ENCODE measurements around the gene PFN3. TPM values are rescaled to one million over a fixed set of nuclear protein-coding genes. Genes with fewer than 3 reads are reported as not detected.

The PFN3 gene
- not detected in 2 replicates for total RNA-seq (2014; rRNA removed; shearing (Covaris generic))

- Histone ChIP-seq H3K36me3 (replicated peaks; ENCODE audit: control insufficient read depth, insufficient read depth, low read length) (no peaks in the 10 kb centered on the region), H3K27me3 (ENCODE audit: control insufficient read depth, insufficient read depth, low read length) (peaks cover 41% of the 10 kb centered on the region), H3K4me3 (ENCODE audit: insufficient read depth, low read depth, low read length) (no peak within 1 kb of the TSS)
- DNase-seq = peak; percentile 73
Measured at GRCh38 chr5:177399997-177400868, at the start of gene PFN3. TSS of gene PFN3 (minus strand) at chr5:177400661. CDS start at chr5:177400576, 85 bp downstream.

GRCh38 chr5:177449140-177450061 lies 48.9 kb upstream of the PFN3 start:
- H3K4me3 ChIP-seq (ENCODE audit: insufficient read depth, low read depth, low read length) = no peak overlapping the region
- H3K27me3 ChIP-seq (ENCODE audit: control insufficient read depth, insufficient read depth, low read length) = peaks cover 25% of the 10 kb centered on the region
- DNase-seq = no peak
- no peaks in the 10 kb centered on the region for H3K36me3 ChIP-seq (replicated peaks; ENCODE audit: control insufficient read depth, insufficient read depth, low read length)

GRCh38 chr5:177448244-177448950 lies 47.9 kb upstream of the PFN3 start:
- H3K4me3 ChIP-seq (ENCODE audit: insufficient read depth, low read depth, low read length) = no peak overlapping the region
- peaks cover 16% of the 10 kb centered on the region for H3K27me3 ChIP-seq (ENCODE audit: control insufficient read depth, insufficient read depth, low read length)
- DNase-seq = no peak
- H3K36me3 ChIP-seq (replicated peaks; ENCODE audit: control insufficient read depth, insufficient read depth, low read length) = no peaks in the 10 kb centered on the region

- Histone ChIP-seq H3K36me3 (replicated peaks; ENCODE audit: control insufficient read depth, insufficient read depth, low read length) (no peaks in the 10 kb centered on the region), H3K27me3 (ENCODE audit: control insufficient read depth, insufficient read depth, low read length) (peaks cover 11% of the 10 kb centered on the region), H3K4me3 (ENCODE audit: insufficient read depth, low read depth, low read length) (peak overlapping the region; percentile 63)
- peak; percentile 89 for DNase-seq
Measured at GRCh38 chr5:177447611-177448243, 47.3 kb upstream of the PFN3 start.

GRCh38 chr5:177447066-177447610 lies 46.7 kb upstream of the PFN3 start:
- peak; percentile 97 for DNase-seq
- Histone ChIP-seq H3K36me3 (replicated peaks; ENCODE audit: control insufficient read depth, insufficient read depth, low read length) (no peaks in the 10 kb centered on the region), H3K4me3 (ENCODE audit: insufficient read depth, low read depth, low read length) (peak overlapping the region; percentile 63), H3K27me3 (ENCODE audit: control insufficient read depth, insufficient read depth, low read length) (peaks cover 11% of the 10 kb centered on the region)

GRCh38 chr5:177446200-177447065 lies 46.0 kb upstream of the PFN3 start, which contains the start of gene PRR7:
TSS of gene PRR7 (plus strand) at chr5:177446814. CDS start at chr5:177455068, 8,254 bp downstream.
- peak; percentile 96 for DNase-seq
- Histone ChIP-seq H3K4me3 (ENCODE audit: insufficient read depth, low read depth, low read length) (peak within 1 kb of the TSS; percentile 63), H3K36me3 (replicated peaks; ENCODE audit: control insufficient read depth, insufficient read depth, low read length) (no peaks in the 10 kb centered on the region; the same call in 1 of the 2 replicates), H3K27me3 (ENCODE audit: control insufficient read depth, insufficient read depth, low read length) (peaks cover 11% of the 10 kb centered on the region)

- DNase-seq = no peak
- H3K27me3 ChIP-seq (ENCODE audit: control insufficient read depth, insufficient read depth, low read length) = peaks cover 11% of the 10 kb centered on the region
- H3K4me3 ChIP-seq (ENCODE audit: insufficient read depth, low read depth, low read length) = peak overlapping the region; percentile 63
- H3K36me3 ChIP-seq (replicated peaks; ENCODE audit: control insufficient read depth, insufficient read depth, low read length) = no peaks in the 10 kb centered on the region; the same call in 1 of the 2 replicates
Measured at GRCh38 chr5:177445917-177446199, 45.4 kb upstream of the PFN3 start.

- Histone ChIP-seq H3K4me3 (ENCODE audit: insufficient read depth, low read depth, low read length) (no peak overlapping the region), H3K27me3 (ENCODE audit: control insufficient read depth, insufficient read depth, low read length) (peaks cover 11% of the 10 kb centered on the region), H3K36me3 (replicated peaks; ENCODE audit: control insufficient read depth, insufficient read depth, low read length) (peaks cover 1% of the 10 kb centered on the region; the same call in 1 of the 2 replicates)
- DNase-seq = no peak
Measured at GRCh38 chr5:177445052-177445916, 44.8 kb upstream of the PFN3 start.

- Histone ChIP-seq H3K36me3 (replicated peaks; ENCODE audit: control insufficient read depth, insufficient read depth, low read length) (peaks cover 1% of the 10 kb centered on the region; the same call in 1 of the 2 replicates), H3K4me3 (ENCODE audit: insufficient read depth, low read depth, low read length) (no peak overlapping the region), H3K27me3 (ENCODE audit: control insufficient read depth, insufficient read depth, low read length) (peaks cover 11% of the 10 kb centered on the region)
Measured at GRCh38 chr5:177444106-177445051, 43.9 kb upstream of the PFN3 start.

GRCh38 chr5:177443144-177443983 lies 42.9 kb upstream of the PFN3 start:
- peaks cover 11% of the 10 kb centered on the region for H3K27me3 ChIP-seq (ENCODE audit: control insufficient read depth, insufficient read depth, low read length)
- no peak overlapping the region for H3K4me3 ChIP-seq (ENCODE audit: insufficient read depth, low read depth, low read length)
- H3K36me3 ChIP-seq (replicated peaks; ENCODE audit: control insufficient read depth, insufficient read depth, low read length) = peaks cover 1% of the 10 kb centered on the region; the same call in 1 of the 2 replicates
- no peak for DNase-seq

More at GRCh38 chr5:177444106-177445051, 43.9 kb upstream of the PFN3 start:
- no peak for DNase-seq
